ENCODE data around the gene DPP10.
"Not testable (repeated sequence)": the region's sequence is repeated elsewhere in the genome, so short reads cannot be mapped to it uniquely, and the experiment has no call there.

Gene DPP10

GRCh38 chr2:114709936-114710850, 267.8 kb downstream of the DPP10 start:
- DNase-seq: no peak

- peak in 1 of 58 donors; percentile 2 for DNase-seq
These were observed 271.9 kb downstream of the DPP10 start for GRCh38 chr2:114714313-114714712.

- no peak for DNase-seq
These were observed 274.6 kb downstream of the DPP10 start for GRCh38 chr2:114717049-114717448.

- no peak for DNase-seq
These were observed 282.0 kb downstream of the DPP10 start for GRCh38 chr2:114724454-114724853.

- DNase-seq: peak in 34 of 58 donors; percentile 3 to 55 (median 23)
These were observed 284.6 kb downstream of the DPP10 start for GRCh38 chr2:114727012-114727411.

GRCh38 chr2:114728372-114728771, 285.9 kb downstream of the DPP10 start:
- no peak for DNase-seq

GRCh38 chr2:114729026-114729425, 286.6 kb downstream of the DPP10 start:
- peak in 2 of 58 donors; percentile 13 to 18 for DNase-seq

- DNase-seq: peak in 2 of 58 donors; percentile 28 to 55
These were observed 292.7 kb downstream of the DPP10 start for GRCh38 chr2:114735126-114735525.

GRCh38 chr2:114742245-114742644, 299.8 kb downstream of the DPP10 start:
- DNase-seq: no peak

GRCh38 chr2:114745700-114746099, 303.3 kb downstream of the DPP10 start:
- DNase-seq: no peak

- not testable (repeated sequence) for DNase-seq
These were observed 305.7 kb downstream of the DPP10 start for GRCh38 chr2:114748175-114748574.

GRCh38 chr2:114752425-114752824, 310.0 kb downstream of the DPP10 start:
- DNase-seq: no peak

GRCh38 chr2:114753145-114753544, 310.7 kb downstream of the DPP10 start:
- DNase-seq: no peak

- no peak for DNase-seq
These were observed 312.6 kb downstream of the DPP10 start for GRCh38 chr2:114754907-114755563.

- DNase-seq: no peak
These were observed 319.9 kb downstream of the DPP10 start for GRCh38 chr2:114762376-114762775.

GRCh38 chr2:114762986-114763385, 320.5 kb downstream of the DPP10 start:
- peak in 1 of 58 donors; percentile 17 for DNase-seq

GRCh38 chr2:114769110-114769509, 326.7 kb downstream of the DPP10 start:
- peak in 1 of 58 donors; percentile 1 for DNase-seq

- DNase-seq: no peak
These were observed 327.6 kb downstream of the DPP10 start for GRCh38 chr2:114769991-114770390.

- no peak for DNase-seq
These were observed 341.6 kb downstream of the DPP10 start for GRCh38 chr2:114784046-114784445.

- DNase-seq: no peak
These were observed 342.6 kb downstream of the DPP10 start for GRCh38 chr2:114784890-114785583.

GRCh38 chr2:114786901-114787300, 344.5 kb downstream of the DPP10 start:
- no peak for DNase-seq

- DNase-seq: no peak
These were observed 345.0 kb downstream of the DPP10 start for GRCh38 chr2:114787486-114787885.

All from anterior cingulate cortex (tissue), 58 donors.